A549 (cell line): ENCODE measurements around the gene TRMO. TPM values are rescaled to one million over a fixed set of nuclear protein-coding genes. Genes with fewer than 3 reads are reported as not detected.

Experiments used
- ATAC-seq, 2 experiments: fragments of 200-7000 bp in 1 of 2; fragments of >200 bp in 1 of 2; cut with Nextera tagmentation in 1 of 2; cut with Tn5 transposase in 1 of 2; 3 replicates each; pipeline versions ENCODE4 v1.8.0 to v1.9.1; 2018 to 2020; ENCODE audit warnings: mild to moderate bottlenecking in 1 of 2, moderate library complexity in 1 of 2
- CTCF ChIA-PET: fragments of 300-600 bp; sonication (Branson Sonifier 250); formaldehyde crosslinking; extraction: SDS; loops from one replicate; lab custom pipeline; 2021; ENCODE audit warnings: antibody characterized with exemption, inconsistent platforms; lab: Yijun Ruan, JAX
- POLR2A ChIA-PET: fragments of 350-600 bp; formaldehyde crosslinking; extraction: SDS; loops from one replicate; lab custom pipeline; 2021; ENCODE audit warnings: antibody characterized with exemption, inconsistent platforms; lab: Yijun Ruan, JAX
- DNase-seq, 2 experiments: peaks; one replicate each; pipeline versions ENCODE4 v3.0.0 to v3.0.0-alpha.2; 2011 to 2016; ENCODE audit warnings: low read depth in 1 of 2, low spot score in 1 of 2
- FAIRE-seq: peaks from 2 replicates; lab custom pipeline; 2011; peaks lifted over from hg19 to GRCh38; lab: Jason Lieb, UNC
- H3K27ac ChIP-seq, 2 experiments: fragments of >200 bp; sonication (Bioruptor Twin); formaldehyde crosslinking; 3 replicates each; pipeline ENCODE4 v1.5.1; 2016 to 2017
- H3K4me1 ChIP-seq: fragments of >200 bp; sonication (Bioruptor Twin); formaldehyde crosslinking; 3 replicates; pipeline ENCODE4 v1.6.1; 2016
- H3K4me2 ChIP-seq: fragments of >200 bp; sonication (Bioruptor Twin); formaldehyde crosslinking; 3 replicates; pipeline ENCODE4 v1.6.1; 2016
- H3K4me3 ChIP-seq: fragments of >200 bp; sonication (Bioruptor Twin); formaldehyde crosslinking; 3 replicates; pipeline ENCODE4 v1.5.1; 2016
- H3K9me3 ChIP-seq: fragments of >200 bp; sonication (Bioruptor Twin); formaldehyde crosslinking; 3 replicates; pipeline ENCODE4 v1.6.1; 2016
- CBX2 ChIP-seq: fragments of 200-600 bp; sonication (generic); IDR thresholded peaks from 2 replicates; pipeline ENCODE4 v1.6.1; 2016; ENCODE audit warnings: low read depth, mild to moderate bottlenecking, borderline replicate concordance
- CEBPB ChIP-seq, 2 experiments: fragments of >200 bp in 1 of 2; sonication (Bioruptor Twin) in 1 of 2; formaldehyde crosslinking in 1 of 2; IDR thresholded peaks; 2 replicates each; pipeline ENCODE4 v1.6.1; 2012 to 2016
- CHD2 ChIP-seq: fragments of 150-350 bp; IDR thresholded peaks from 2 replicates; pipeline ENCODE4 v1.6.1; 2014; ENCODE audit warnings: low read length; ENCODE audit not compliant: partially characterized antibody
- EP300 ChIP-seq, 2 experiments: fragments of >200 bp; sonication (Bioruptor Twin); formaldehyde crosslinking; IDR thresholded peaks; 2 replicates in 1 of 2; 3 replicates in 1 of 2; pipeline ENCODE4 v1.6.1; 2016 to 2017
- ESRRA ChIP-seq: fragments of 150-350 bp; IDR thresholded peaks from 2 replicates; pipeline ENCODE4 v1.6.1; 2014; ENCODE audit warnings: mild to moderate bottlenecking, low read length, borderline replicate concordance
- FOSL2 ChIP-seq, 2 experiments: fragments of 450-650 bp in 1 of 2; fragments of >200 bp in 1 of 2; sonication (Bioruptor Twin) in 1 of 2; formaldehyde crosslinking; IDR thresholded peaks; 2 replicates each; pipeline versions ENCODE4 v1.5.0 to v1.6.1; 2016 to 2020; ENCODE audit warnings: mild to moderate bottlenecking in 1 of 2, moderate library complexity in 1 of 2
- HDAC2 ChIP-seq: fragments of 200-600 bp; sonication (generic); IDR thresholded peaks from 2 replicates; pipeline ENCODE4 v1.6.1; 2016
- KDM5A ChIP-seq: fragments of 200-600 bp; sonication (generic); IDR thresholded peaks from 2 replicates; pipeline ENCODE4 v1.6.1; 2016; ENCODE audit warnings: antibody characterized with exemption, mild to moderate bottlenecking
- MAFK ChIP-seq: fragments of 450-650 bp; IDR thresholded peaks from 2 replicates; pipeline ENCODE4 v1.6.1; 2014; ENCODE audit not compliant: partially characterized antibody
- MAZ ChIP-seq: fragments of 150-350 bp; IDR thresholded peaks from 2 replicates; pipeline ENCODE4 v1.6.1; 2014; ENCODE audit warnings: antibody characterized with exemption, low read depth, low read length, borderline replicate concordance
- NFE2L2 ChIP-seq: fragments of 150-350 bp; conservative IDR thresholded peaks from 2 replicates; pipeline ENCODE4 v1.6.1; 2014; ENCODE audit warnings: low read length
- NPAS2 ChIP-seq: fragments of 250-450 bp; sonication (Bioruptor Pico); IDR thresholded peaks from 2 replicates; pipeline ENCODE4 v1.8.0; 2022; ENCODE audit warnings: mild to moderate bottlenecking, moderate library complexity, borderline replicate concordance
- POLR2A ChIP-seq: IDR thresholded peaks from 2 replicates; pipeline ENCODE4 v1.6.1; 2012; ENCODE audit warnings: mild to moderate bottlenecking, low read length
- POLR2AphosphoS2 ChIP-seq: conservative IDR thresholded peaks from 2 replicates; pipeline ENCODE4 v1.6.1; 2012; ENCODE audit warnings: low read length, improper control_type of control experiment, inconsistent platforms
- RAD21 ChIP-seq, 2 experiments: fragments of >200 bp in 1 of 2; sonication (Bioruptor Twin) in 1 of 2; formaldehyde crosslinking in 1 of 2; IDR thresholded peaks in 1 of 2; conservative IDR thresholded peaks in 1 of 2; 2 replicates in 1 of 2; 3 replicates in 1 of 2; pipeline ENCODE4 v1.6.1; 2012 to 2018; ENCODE audit warnings: inconsistent platforms in 1 of 2
- RFX5 ChIP-seq: fragments of 450-650 bp; IDR thresholded peaks from 2 replicates; pipeline ENCODE4 v1.7.1; 2014; ENCODE audit warnings: antibody characterized with exemption, mild to moderate bottlenecking, moderate library complexity
- RNF2 ChIP-seq: fragments of 200-600 bp; sonication (generic); IDR thresholded peaks from 2 replicates; pipeline ENCODE4 v1.6.1; 2016; ENCODE audit warnings: low read depth, mild to moderate bottlenecking, antibody characterized with exemption, moderate library complexity, borderline replicate concordance
- SREBF2 ChIP-seq: fragments of 450-650 bp; IDR thresholded peaks from 2 replicates; pipeline ENCODE4 v1.6.1; 2014; ENCODE audit warnings: mild to moderate bottlenecking, moderate library complexity
- ZC3H11A ChIP-seq: fragments of 450-650 bp; IDR thresholded peaks from 2 replicates; pipeline ENCODE4 v1.6.1; 2014; ENCODE audit warnings: antibody characterized with exemption, mild to moderate bottlenecking
- ZFP36 ChIP-seq: fragments of 450-650 bp; IDR thresholded peaks from 2 replicates; pipeline ENCODE4 v1.6.1; 2014; ENCODE audit warnings: borderline replicate concordance; ENCODE audit not compliant: partially characterized antibody
- ZSCAN20 ChIP-seq: fragments of 250-450 bp; sonication (Bioruptor Pico); IDR thresholded peaks from 2 replicates; pipeline ENCODE4 v1.8.0; 2022; ENCODE audit warnings: mild to moderate bottlenecking, moderate library complexity
- WGBS: methylation state at CpG from one replicate; pipeline ENCODE4 v1.1.6; 2017; ENCODE audit errors: missing lambda C conversion rate; 5-methylcytosine and 5-hydroxymethylcytosine counted together
- polyA plus RNA-seq, 4 experiments: library from polyadenylated mRNA; depleted of rRNA in 3 of 4; stranded (reverse); fragments of >200 nt; fragmentation: RNase III in 1 of 4; extraction: RNeasy Plus Mini Kit Qiagen cat#74134 plus additional on column Dnase treatment in 1 of 4; gene quantifications; 2 replicates in 3 of 4; 3 replicates in 1 of 4; pipeline ENCODE4 v1.2.3, GENCODE V29; 2011 to 2017
- TF ChIP-seq, protein P1 (sequence below): fragments of 250-450 bp; sonication (Bioruptor Pico); IDR thresholded peaks from 2 replicates; pipeline ENCODE4 v1.5.0; 2021; ENCODE audit warnings: mild to moderate bottlenecking, moderate library complexity, borderline replicate concordance
- TF ChIP-seq, protein P2 (sequence below): IDR thresholded peaks from 2 replicates; pipeline ENCODE4 v1.6.1; 2012
- TF ChIP-seq, protein P3 (sequence below): IDR thresholded peaks from 2 replicates; pipeline ENCODE4 v1.6.1; 2012
- TF ChIP-seq, protein P4 (sequence below): fragments of >200 bp; sonication (Bioruptor Twin); formaldehyde crosslinking; IDR thresholded peaks from 3 replicates; pipeline ENCODE4 v1.6.1; 2016
- TF ChIP-seq, protein P5 (sequence below): fragments of >200 bp; sonication (Bioruptor Twin); formaldehyde crosslinking; IDR thresholded peaks from 2 replicates; pipeline ENCODE4 v1.6.1; 2016

The TRMO gene
- polyA plus RNA-seq, 2 of the 4 experiments (the other 2 are of a cell fraction): 12.0 to 18.8 TPM

DNA sequence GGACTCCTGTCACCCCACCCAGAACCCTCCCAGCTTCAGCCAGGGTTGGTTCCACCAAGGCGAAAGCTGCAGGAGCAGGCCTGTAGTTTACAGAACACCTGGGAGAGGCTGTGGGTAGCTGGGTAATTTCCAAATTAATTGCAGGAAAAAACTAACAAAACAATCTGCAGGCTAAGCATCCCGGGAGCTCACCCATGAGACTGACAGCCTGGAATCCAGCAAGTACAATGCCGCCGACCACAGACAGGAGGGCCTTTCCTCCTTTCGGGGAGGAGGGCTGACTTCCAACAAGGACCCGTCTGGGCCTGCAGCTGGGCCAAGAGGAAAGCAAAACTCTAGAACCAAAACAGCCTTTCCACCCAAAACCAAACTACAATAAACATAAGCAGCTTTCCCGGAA lies 59.0 kb downstream of the TRMO start:
- DNase-seq (no peak), ATAC-seq (no peak), FAIRE-seq (no peak)
- TF ChIP-seq RAD21 (conservative IDR thresholded peaks at IDR 0.05 in 1 of 2, IDR thresholded peaks at IDR 0.05 in 1 of 2): no peak
- TF ChIP-seq, protein P1, sequence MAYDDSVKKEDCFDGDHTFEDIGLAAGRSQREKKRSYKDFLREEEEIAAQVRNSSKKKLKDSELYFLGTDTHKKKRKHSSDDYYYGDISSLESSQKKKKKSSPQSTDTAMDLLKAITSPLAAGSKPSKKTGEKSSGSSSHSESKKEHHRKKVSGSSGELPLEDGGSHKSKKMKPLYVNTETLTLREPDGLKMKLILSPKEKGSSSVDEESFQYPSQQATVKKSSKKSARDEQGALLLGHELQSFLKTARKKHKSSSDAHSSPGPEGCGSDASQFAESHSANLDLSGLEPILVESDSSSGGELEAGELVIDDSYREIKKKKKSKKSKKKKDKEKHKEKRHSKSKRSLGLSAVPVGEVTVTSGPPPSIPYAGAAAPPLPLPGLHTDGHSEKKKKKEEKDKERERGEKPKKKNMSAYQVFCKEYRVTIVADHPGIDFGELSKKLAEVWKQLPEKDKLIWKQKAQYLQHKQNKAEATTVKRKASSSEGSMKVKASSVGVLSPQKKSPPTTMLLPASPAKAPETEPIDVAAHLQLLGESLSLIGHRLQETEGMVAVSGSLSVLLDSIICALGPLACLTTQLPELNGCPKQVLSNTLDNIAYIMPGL (CRISPR knock-in tag): no peak
- TF ChIP-seq, protein P2, sequence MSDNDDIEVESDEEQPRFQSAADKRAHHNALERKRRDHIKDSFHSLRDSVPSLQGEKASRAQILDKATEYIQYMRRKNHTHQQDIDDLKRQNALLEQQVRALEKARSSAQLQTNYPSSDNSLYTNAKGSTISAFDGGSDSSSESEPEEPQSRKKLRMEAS: no peak
- TF ChIP-seq RNF2: no peak
- TF ChIP-seq, protein P3, sequence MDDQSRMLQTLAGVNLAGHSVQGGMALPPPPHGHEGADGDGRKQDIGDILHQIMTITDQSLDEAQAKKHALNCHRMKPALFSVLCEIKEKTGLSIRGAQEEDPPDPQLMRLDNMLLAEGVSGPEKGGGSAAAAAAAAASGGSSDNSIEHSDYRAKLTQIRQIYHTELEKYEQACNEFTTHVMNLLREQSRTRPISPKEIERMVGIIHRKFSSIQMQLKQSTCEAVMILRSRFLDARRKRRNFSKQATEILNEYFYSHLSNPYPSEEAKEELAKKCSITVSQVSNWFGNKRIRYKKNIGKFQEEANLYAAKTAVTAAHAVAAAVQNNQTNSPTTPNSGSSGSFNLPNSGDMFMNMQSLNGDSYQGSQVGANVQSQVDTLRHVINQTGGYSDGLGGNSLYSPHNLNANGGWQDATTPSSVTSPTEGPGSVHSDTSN: no peak
- TF ChIP-seq ZC3H11A: no peak
- no peak for TF ChIP-seq CHD2
- TF ChIP-seq SREBF2: no peak
- TF ChIP-seq FOSL2 (IDR thresholded peaks at IDR 0.05): no peak
- no peak for TF ChIP-seq FOSL2 (CRISPR knock-in tag; IDR thresholded peaks at IDR 0.05)
- TF ChIP-seq CBX2: no peak
- no peak for TF ChIP-seq ZFP36
- TF ChIP-seq, protein P4, sequence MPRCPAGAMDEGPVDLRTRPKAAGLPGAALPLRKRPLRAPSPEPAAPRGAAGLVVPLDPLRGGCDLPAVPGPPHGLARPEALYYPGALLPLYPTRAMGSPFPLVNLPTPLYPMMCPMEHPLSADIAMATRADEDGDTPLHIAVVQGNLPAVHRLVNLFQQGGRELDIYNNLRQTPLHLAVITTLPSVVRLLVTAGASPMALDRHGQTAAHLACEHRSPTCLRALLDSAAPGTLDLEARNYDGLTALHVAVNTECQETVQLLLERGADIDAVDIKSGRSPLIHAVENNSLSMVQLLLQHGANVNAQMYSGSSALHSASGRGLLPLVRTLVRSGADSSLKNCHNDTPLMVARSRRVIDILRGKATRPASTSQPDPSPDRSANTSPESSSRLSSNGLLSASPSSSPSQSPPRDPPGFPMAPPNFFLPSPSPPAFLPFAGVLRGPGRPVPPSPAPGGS: no peak
- no peak for TF ChIP-seq POLR2A
- TF ChIP-seq KDM5A: no peak
- TF ChIP-seq CEBPB (IDR thresholded peaks at IDR 0.05): no peak
- no peak for TF ChIP-seq MAFK
- TF ChIP-seq NFE2L2: no peak
- TF ChIP-seq POLR2AphosphoS2: no peak
- no peak for TF ChIP-seq NPAS2 (CRISPR knock-in tag)
- TF ChIP-seq, protein P5, sequence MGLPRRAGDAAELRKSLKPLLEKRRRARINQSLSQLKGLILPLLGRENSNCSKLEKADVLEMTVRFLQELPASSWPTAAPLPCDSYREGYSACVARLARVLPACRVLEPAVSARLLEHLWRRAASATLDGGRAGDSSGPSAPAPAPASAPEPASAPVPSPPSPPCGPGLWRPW: no peak
- Histone ChIP-seq H3K9me3 (peaks cover 23% of the 10 kb centered on the region), H3K4me3 (no peak overlapping the region), H3K27ac (no peak overlapping the region), H3K4me1 (no peaks in the 10 kb centered on the region), H3K4me2 (no peak overlapping the region)
- 84% methylated on average over 7 of the region's 7 CpGs for WGBS
- POLR2A ChIA-PET: interaction anchor here (1.1 to 1.5 kb wide), 2 partner anchors 9 to 14 kb away, joined by 4 to 8 read pairs; no protein-coding TSS in a partner anchor
- CTCF ChIA-PET: interaction anchor here (0.5 to 2.5 kb wide), 5 partner anchors 8 to 38 kb away, joined by 3 to 14 read pairs (median 3); no protein-coding TSS in a partner anchor

DNA sequence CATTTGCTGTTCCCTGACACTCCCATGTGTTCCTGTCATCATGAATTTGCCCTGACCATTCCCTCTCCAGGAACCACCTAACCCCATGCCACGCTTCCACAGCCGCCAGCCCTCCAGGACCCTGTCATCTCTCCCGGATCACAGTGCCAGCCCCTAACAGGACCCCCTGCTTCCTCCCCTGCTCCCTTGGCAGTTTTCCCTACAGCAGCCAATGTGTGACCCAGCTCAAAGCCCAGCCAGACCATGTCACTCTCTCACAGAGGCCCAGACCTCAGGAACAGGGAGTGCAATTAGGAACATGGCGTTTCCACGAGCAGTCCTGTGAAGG lies 61.2 kb downstream of the TRMO start:
- TF ChIP-seq KDM5A: no peak
- TF ChIP-seq MAZ: no peak
- TF ChIP-seq, protein P4: no peak
- TF ChIP-seq ESRRA: no peak
- no peak for TF ChIP-seq SREBF2
- TF ChIP-seq RFX5: no peak
- no peak for TF ChIP-seq ZSCAN20 (CRISPR knock-in tag)
- no peak for TF ChIP-seq CHD2
- TF ChIP-seq, protein P2: no peak
- no peak for TF ChIP-seq HDAC2
- no peak for TF ChIP-seq CBX2
- no peak for TF ChIP-seq EP300 (IDR thresholded peaks at IDR 0.05)
- DNase-seq: no peak
- 92% methylated on average over 5 of the region's 5 CpGs for WGBS
- ChIA-PET CTCF (interaction anchor here (1.2 kb wide), 1 partner anchor 40 kb away, joined by 3 read pairs; no protein-coding TSS in a partner anchor), POLR2A (no interaction called here)
- FAIRE-seq: no peak
- ATAC-seq: no peak
- no peak overlapping the region for H3K4me2 ChIP-seq
- no peak overlapping the region for H3K27ac ChIP-seq
- peaks cover 2% of the 10 kb centered on the region; the same call in 2 of the 3 replicates for H3K4me1 ChIP-seq
- no peak overlapping the region for H3K4me3 ChIP-seq
- H3K9me3 ChIP-seq: peaks cover 10% of the 10 kb centered on the region
